Measurements from ENCODE around the gene SKA3.
"Not testable (repeated sequence)": the region's sequence is repeated elsewhere in the genome, so short reads cannot be mapped to it uniquely, and the experiment has no call there.

The SKA3 gene

DNA sequence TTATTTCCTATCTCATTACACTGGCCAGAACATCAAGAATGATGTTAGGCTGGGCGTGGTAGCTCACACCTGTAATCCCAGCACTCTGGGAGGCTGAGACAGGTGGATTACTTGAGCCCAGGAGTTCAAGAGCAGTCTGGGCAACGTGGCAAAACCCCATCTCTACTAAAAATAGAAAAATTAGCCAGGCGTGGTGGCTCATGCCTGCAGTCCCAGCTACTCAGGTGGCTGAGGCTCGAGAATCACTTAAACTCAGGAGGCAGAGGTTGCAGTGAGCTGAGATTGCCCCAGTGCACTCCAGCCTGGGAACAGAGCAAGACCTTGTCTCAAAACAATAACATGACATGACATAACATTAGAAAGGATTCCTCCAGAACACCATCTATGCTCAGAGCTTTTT lies 10.7 kb downstream of the SKA3 start:
- DNase-seq (ENCODE audit: low read depth), result not testable (repeated sequence)

DNA sequence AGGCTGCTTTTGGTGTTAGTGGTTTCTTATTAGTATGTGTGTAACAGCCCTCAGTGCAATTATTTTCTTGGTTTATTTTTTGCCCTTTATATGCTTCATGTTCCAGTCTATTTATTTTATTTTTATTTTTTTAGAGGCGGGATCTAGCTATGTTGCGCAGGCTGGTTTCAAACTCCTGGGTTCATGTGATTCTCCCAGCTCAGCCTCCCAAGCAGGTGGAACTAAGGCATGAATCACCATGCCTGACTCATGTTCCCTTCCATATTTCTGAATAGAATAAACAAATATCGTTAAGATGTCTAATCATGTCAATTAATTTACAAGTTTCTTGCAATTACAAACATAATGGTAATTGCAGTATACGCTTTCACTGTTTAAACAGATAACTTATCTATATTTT lies 11.7 kb downstream of the SKA3 start:
- peak; percentile 72 for DNase-seq (ENCODE audit: low read depth)

GRCh38 chr13:21152251-21152899 lies 24.0 kb downstream of the SKA3 start:
- no peak for DNase-seq (ENCODE audit: low read depth)

- DNase-seq (ENCODE audit: low read depth), result peak; percentile 34
Measured at GRCh38 chr13:21150013-21150412, 26.3 kb downstream of the SKA3 start.

- DNase-seq (ENCODE audit: low read depth), result peak; percentile 23
Measured at GRCh38 chr13:21149568-21149967, 26.8 kb downstream of the SKA3 start.

GRCh38 chr13:21148557-21149258 lies 27.6 kb downstream of the SKA3 start:
- no peak for DNase-seq (ENCODE audit: low read depth)

- DNase-seq (ENCODE audit: low read depth), result no peak
Measured at GRCh38 chr13:21147827-21148226, 28.5 kb downstream of the SKA3 start.

- no peak for DNase-seq (ENCODE audit: low read depth)
Measured at GRCh38 chr13:21142766-21143165, 33.6 kb downstream of the SKA3 start.

GRCh38 chr13:21139374-21139773 lies 37.0 kb downstream of the SKA3 start:
- no peak for DNase-seq (ENCODE audit: low read depth)

DNA sequence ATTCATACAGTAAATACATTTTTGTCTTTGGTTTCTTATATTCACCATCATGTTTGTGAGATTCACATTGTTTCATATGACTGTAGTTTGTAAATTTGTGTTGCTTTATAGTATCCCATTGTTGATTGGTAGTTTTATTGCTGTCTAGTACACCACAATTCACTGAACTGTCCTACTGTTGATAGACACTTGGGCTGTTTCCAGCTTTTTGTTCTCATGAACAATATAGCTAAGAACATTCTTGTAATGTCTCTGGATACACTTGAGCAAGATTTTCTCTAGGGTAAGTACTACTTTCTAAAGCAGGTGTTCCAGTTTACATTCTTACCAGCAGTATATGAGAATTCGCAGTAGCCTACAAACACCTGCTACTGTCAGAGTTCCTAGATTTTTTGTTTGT lies 37.8 kb downstream of the SKA3 start:
- peak; percentile 28 for DNase-seq (ENCODE audit: low read depth)

- peak; percentile 70 for DNase-seq (ENCODE audit: low read depth)
Measured at GRCh38 chr13:21137696-21138095, 38.7 kb downstream of the SKA3 start.

- DNase-seq (ENCODE audit: low read depth), result not testable (repeated sequence)
Measured at GRCh38 chr13:21135833-21136232, 40.5 kb downstream of the SKA3 start.

DNA sequence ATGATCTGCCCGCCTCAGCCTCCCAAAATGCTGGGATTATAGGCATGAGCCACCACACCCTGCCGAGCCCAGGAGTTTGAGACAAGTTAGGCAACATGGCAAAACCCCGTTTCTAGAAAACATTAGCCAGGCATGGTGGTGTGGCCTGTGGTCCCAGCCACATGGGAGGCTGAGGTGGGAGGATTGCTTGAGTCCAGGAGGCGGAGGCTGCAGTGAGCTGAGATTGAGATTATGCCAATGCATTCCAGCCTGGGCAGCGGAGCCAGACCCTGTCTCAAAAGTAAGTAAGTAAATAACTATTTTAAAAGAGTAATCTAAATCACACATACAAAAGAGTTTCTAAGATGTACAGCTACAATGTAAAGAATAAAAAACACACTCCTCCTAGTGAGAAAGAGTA lies 41.9 kb downstream of the SKA3 start:
- no peak for DNase-seq (ENCODE audit: low read depth)

DNA sequence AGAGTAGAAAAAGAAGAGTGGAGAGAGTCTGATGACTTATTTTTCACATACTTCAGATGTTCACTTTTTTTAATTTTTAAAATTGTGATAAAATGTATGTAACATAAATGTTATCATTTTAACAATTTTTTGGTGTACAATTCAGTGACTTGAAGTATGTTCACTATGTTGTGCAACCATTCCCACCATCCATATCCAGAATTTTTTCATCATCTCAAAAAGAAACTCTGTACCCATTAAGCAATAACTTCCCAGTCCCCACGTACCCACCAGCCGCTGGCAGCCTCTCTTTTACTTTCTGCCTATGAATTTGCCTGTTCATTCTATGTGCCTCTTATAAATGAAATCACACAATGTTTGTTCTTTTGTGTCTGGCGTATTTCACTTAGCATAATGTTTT lies 43.3 kb downstream of the SKA3 start:
- no peak for DNase-seq (ENCODE audit: low read depth)

DNA sequence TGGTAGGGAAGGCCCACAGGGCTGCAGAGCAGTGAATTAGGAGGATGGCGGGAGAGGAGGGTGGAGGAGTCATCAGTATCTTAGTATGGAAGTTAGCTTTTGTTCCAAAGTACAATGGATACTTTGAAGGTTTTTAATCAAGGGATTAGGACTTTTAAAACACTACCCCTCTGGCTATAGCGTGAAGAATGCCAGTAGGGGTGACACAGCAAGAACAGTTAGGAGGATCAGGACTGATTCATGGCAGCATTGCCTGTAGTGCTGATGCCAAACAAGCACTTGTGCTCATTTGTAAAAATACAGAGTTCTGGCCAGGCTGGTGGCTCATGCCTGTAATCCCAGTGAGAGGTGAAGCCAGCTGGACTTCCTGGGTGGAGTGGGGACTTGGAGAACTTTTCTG lies 46.2 kb downstream of the SKA3 start:
- no peak for DNase-seq (ENCODE audit: low read depth)

DNA sequence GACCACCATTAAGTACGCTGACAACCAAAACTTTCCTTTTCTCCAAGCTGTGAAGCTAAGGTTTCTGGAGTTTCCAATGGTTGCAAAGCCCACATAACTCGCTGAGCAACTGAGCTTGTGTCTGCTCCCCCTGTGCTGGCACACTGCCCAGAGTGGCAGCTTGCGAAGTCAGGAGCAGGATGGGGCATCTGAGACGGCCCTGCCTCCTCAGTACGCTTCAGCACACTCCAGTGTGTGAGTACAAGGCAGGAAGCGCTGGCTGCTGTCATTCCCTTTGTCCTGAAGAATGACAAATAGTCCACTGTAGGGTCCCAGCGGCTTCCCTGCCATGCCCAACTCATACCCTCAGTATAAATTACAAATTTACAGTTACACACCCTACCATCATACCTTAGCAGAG lies 51.5 kb downstream of the SKA3 start:
- DNase-seq (ENCODE audit: low read depth), result peak; percentile 48

- DNase-seq (ENCODE audit: low read depth), result no peak
Measured at GRCh38 chr13:21123956-21124355, 52.4 kb downstream of the SKA3 start.

DNA sequence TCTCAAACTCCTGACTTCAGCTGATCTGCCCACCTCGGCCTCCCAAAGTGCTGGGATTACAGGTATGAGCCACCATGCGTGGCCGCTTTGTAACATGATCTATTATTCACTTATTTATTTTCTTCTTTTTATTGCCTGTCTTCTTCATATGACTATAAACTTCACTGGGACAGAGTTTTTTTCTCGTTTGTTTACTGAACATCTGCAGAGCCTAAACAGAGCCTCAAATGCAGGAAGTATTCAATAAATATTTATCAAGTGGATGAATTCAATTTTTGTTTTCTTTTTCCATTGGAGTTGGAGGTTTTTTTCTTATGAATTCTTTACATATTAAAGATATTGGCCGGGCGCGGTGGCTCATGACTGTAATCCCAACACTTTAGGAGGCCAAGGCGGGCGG lies 54.7 kb downstream of the SKA3 start:
- no peak for DNase-seq (ENCODE audit: low read depth)

GRCh38 chr13:21120191-21120590 lies 56.2 kb downstream of the SKA3 start:
- no peak for DNase-seq (ENCODE audit: low read depth)

DNA sequence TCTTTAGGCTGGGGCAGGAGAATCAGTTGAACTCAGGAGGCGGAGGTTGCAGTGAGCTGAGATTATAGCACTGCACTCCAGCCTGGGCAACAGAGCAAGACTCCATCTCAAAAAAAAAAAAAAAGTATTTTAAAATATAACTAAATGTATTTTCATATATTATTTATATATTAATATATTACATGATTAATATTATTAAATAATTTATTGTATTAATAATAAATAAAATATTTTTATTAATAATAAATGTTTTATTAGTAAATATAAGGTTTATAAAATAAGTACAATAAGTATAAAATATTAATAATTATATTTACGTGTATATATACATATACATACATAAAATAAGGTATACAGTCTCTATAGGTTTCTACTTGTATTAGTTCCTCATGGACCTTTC lies 56.8 kb downstream of the SKA3 start:
- no peak for DNase-seq (ENCODE audit: low read depth)

GRCh38 chr13:21118180-21118579 lies 58.2 kb downstream of the SKA3 start:
- DNase-seq (ENCODE audit: low read depth), result no peak

DNA sequence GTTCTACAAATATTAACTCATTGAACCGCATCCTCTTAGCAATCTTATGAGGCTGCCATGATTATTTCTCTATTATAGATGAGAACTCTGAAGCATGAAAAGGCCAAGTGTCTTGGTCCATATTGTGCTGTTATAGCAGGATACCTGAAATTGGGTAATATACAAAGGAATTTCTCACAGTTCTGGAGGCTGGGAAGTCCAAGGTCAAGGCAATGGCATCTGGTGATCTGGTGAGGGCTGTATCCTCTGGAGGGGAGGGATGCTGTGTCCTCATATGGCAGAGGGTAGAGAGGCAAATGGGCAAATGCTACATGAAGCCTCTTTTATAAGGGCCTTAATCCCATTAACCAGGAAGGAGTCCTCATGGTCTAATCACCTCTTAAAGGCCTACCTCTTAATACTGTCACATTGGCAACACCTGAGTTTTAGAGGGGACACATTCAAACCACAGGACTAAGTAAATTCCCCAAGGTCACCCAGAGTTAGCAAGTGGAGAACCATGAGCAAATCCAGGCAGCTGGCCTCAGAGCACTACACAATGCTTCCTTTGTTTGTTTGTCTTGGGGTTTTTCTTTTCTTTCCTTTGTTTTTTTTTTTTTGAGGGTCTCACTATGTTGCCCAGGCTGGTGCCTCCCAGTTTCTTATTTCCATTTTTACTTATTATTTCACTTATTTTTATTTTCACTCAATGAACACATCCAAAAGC lies 59.1 kb downstream of the SKA3 start:
- DNase-seq (ENCODE audit: low read depth), result no peak

DNA sequence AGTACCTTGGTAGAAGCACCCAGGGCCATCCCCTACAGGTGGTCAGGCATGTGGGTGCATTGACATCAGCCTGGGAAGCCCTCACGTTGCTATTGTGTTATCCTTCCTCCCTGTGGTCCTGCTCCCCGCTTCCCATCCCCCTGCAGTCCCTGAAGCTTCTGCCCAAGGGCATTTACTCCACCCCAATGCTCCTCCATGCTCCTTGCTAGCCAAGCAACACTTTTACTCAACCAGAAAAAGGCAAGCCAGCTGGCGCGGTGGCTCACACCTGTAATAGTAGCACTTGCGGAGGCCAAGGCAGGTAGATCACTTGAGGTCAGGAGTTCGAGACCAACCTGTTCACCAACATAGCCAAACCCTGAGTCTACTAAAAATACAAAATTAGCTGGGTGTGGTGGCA lies 60.2 kb downstream of the SKA3 start:
- DNase-seq (ENCODE audit: low read depth), result no peak
